Ascending aorta (tissue), 2 donors: ENCODE measurements around the gene GHRL. TPM values are rescaled to one million over a fixed set of nuclear protein-coding genes. Genes with fewer than 3 reads are reported as not detected.

Source experiments
- DNase-seq, 2 donors: peaks; one replicate each; pipeline ENCODE4 v3.0.0-alpha.2; 2019; ENCODE audit warnings: low spot score in 2 of 2
- H3K27ac ChIP-seq, 2 donors: fragments of 200-600 bp; sonication (generic); one replicate each; pipeline ENCODE4 v1.5.1; 2016 to 2017; ENCODE audit warnings: mild to moderate bottlenecking in 1 of 2
- H3K27me3 ChIP-seq: fragments of 200-600 bp; sonication (generic); one replicate; pipeline ENCODE4 v1.5.1; 2017
- H3K36me3 ChIP-seq, 2 donors: fragments of 200-600 bp; sonication (generic); one replicate each; pipeline ENCODE4 v1.5.1; 2016
- H3K4me1 ChIP-seq, 2 donors: fragments of 200-600 bp; sonication (generic); one replicate each; pipeline ENCODE4 v1.5.1; 2016 to 2017; ENCODE audit warnings: mild to moderate bottlenecking in 1 of 2
- H3K4me3 ChIP-seq, 2 donors: fragments of 200-600 bp; sonication (generic); one replicate each; pipeline ENCODE4 v1.5.1; 2016 to 2017; ENCODE audit warnings: mild to moderate bottlenecking in 1 of 2
- H3K9me3 ChIP-seq, 2 donors: fragments of 200-600 bp; sonication (generic); one replicate each; pipeline ENCODE4 v1.5.1; 2016
- intact Hi-C: fragments of 100-400 bp; cut with DNase I; formaldehyde crosslinking; loops from one replicate; pipeline ENCODE4 v1.15.1; 2023
- total RNA-seq: library from RNA; depleted of rRNA; stranded (reverse); fragments of >200 nt; gene quantifications from one replicate; pipeline ENCODE4 v1.1.0, GENCODE V29; 2016
- TF ChIP-seq, protein P1 (sequence below), 3 experiments: fragments of 200-600 bp in 2 of 3; fragments of 450-650 bp in 1 of 3; sonication (generic) in 2 of 3; IDR thresholded peaks; one replicate each; pipeline ENCODE4 v1.5.1; 2016 to 2019; ENCODE audit warnings: antibody characterized with exemption in 3 of 3, mild to moderate bottlenecking in 1 of 3, moderate library complexity in 1 of 3

Gene GHRL
- total RNA-seq, 1 donor from 2014 or later: not detected

DNA sequence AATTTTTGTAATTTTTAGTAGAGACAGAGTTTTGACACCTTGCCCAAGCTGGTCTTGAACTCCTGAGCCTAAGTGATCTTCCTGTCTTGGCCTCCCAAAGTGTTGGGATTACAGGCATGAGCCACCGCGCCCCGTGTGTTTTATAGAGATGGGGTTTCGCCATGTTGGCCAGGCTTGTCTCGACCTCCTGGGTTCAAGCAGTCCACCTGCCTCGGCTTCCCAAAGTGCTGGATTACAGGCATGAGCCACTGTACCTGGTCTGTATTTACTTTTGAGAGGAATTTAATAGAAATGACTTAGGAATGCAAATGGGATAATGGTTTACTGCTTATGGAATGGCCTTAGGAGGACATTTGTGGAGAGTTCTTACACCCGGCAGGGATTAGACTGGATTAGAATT is 33.7 kb downstream of the GHRL start:
- DNase-seq: no peak
- H3K36me3 ChIP-seq: peaks cover 25 to 52% of the 10 kb centered on the region in 2 donors
- H3K9me3 ChIP-seq: no peaks in the 10 kb centered on the region

DNA sequence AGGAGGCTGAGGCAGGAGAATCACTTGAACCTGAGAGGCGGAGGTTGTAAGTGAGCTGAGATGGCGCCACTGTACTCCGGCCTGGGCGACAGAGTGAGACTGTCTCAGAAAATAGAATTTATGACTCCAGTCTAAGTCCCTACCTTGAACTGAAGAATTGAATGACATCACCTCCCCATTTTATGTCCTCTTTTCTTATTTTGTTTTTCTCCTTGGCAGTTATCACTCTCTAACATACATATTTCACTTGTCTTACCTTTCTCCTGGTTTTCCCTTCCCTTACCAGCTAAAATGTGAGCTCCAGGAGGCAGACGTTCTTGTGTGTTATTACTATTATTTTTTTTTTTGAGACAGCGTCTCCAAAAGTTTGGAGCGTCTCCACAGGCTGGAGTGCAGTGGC is 36.9 kb downstream of the GHRL start:
- intact Hi-C loops: no loop called here
- Histone ChIP-seq H3K4me3 (no peak overlapping the region), H3K4me1 (peaks cover 0 to 7% of the 10 kb centered on the region in 2 donors), H3K9me3 (no peaks in the 10 kb centered on the region), H3K27me3 (no peaks in the 10 kb centered on the region), H3K36me3 (peaks cover 13 to 51% of the 10 kb centered on the region in 2 donors), H3K27ac (no peak overlapping the region)
- TF ChIP-seq, protein P1, sequence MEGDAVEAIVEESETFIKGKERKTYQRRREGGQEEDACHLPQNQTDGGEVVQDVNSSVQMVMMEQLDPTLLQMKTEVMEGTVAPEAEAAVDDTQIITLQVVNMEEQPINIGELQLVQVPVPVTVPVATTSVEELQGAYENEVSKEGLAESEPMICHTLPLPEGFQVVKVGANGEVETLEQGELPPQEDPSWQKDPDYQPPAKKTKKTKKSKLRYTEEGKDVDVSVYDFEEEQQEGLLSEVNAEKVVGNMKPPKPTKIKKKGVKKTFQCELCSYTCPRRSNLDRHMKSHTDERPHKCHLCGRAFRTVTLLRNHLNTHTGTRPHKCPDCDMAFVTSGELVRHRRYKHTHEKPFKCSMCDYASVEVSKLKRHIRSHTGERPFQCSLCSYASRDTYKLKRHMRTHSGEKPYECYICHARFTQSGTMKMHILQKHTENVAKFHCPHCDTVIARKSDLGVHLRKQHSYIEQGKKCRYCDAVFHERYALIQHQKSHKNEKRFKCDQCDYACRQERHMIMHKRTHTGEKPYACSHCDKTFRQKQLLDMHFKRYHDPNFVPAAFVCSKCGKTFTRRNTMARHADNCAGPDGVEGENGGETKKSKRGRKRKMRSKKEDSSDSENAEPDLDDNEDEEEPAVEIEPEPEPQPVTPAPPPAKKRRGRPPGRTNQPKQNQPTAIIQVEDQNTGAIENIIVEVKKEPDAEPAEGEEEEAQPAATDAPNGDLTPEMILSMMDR (IDR thresholded peaks at IDR 0.05): no peak
- no peak for DNase-seq

More for the DNA sequence above, 33.7 kb downstream of the GHRL start:
- H3K4me3 ChIP-seq: no peak overlapping the region
- intact Hi-C loops: no loop called here
- H3K4me1 ChIP-seq: no peaks in the 10 kb centered on the region
- TF ChIP-seq, protein P1 (IDR thresholded peaks at IDR 0.05): no peak
- H3K27me3 ChIP-seq: no peaks in the 10 kb centered on the region
- no peak overlapping the region for H3K27ac ChIP-seq

DNA sequence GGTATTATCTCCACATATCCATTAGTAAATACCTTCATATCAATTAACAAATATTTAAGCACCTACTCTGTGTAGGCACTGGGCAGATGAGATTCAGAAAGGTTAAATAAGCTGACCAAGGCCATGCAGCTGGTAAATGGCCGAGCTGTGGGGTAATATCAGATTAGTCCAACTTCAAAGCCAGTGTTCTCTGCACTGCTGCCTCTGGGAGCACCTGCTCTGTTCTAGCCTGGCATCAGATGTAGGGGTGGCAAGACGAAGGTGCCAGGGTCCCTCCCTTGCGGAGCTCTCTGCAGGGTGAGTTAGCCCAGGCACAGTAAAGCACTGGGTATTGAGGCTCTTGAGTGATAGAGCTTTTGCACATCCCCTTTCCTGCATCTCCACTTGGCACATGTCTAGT is 39.0 kb downstream of the GHRL start:
- DNase-seq: no peak
- H3K27me3 ChIP-seq: no peaks in the 10 kb centered on the region
- H3K27ac ChIP-seq: no peak overlapping the region
- peaks cover 0 to 22% of the 10 kb centered on the region in 2 donors for H3K4me1 ChIP-seq
- no peaks in the 10 kb centered on the region for H3K9me3 ChIP-seq
- intact Hi-C loops: no loop called here
- no peak overlapping the region for H3K4me3 ChIP-seq
- H3K36me3 ChIP-seq: peaks cover 6 to 34% of the 10 kb centered on the region in 2 donors
- TF ChIP-seq, protein P1 (IDR thresholded peaks at IDR 0.05): no peak

DNA sequence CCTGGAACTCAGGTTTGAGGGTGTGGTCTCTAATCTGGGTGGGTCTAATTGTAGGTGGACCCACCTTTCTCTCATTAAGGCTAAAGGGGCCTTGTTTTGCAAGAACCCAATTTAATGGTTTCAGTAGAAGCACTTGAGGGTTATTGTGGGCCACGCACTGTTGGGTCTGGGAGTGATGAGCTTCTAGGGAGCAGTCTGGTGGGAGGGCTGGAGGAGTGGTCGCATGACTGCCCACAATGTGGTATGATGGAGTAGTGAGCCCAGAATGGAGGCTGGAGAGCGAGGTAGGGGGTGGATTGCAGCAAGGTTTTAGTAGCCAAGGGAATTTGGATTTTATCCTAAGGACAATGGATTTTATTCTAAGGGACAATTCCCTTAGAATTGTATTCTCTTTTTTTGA is 41.7 kb downstream of the GHRL start:
- DNase-seq: no peak
- TF ChIP-seq, protein P1 (IDR thresholded peaks at IDR 0.05): no peak
- peaks cover under 1 to 25% of the 10 kb centered on the region in 2 donors for H3K36me3 ChIP-seq
- H3K27me3 ChIP-seq: no peaks in the 10 kb centered on the region
- H3K27ac ChIP-seq: no peak overlapping the region
- peaks cover 0 to 2% of the 10 kb centered on the region in 2 donors for H3K9me3 ChIP-seq
- H3K4me1 ChIP-seq: peaks cover 2 to 25% of the 10 kb centered on the region in 2 donors
- peak overlapping the region; percentile 21 to 98 for H3K4me3 ChIP-seq
- intact Hi-C loops: no loop called here

DNA sequence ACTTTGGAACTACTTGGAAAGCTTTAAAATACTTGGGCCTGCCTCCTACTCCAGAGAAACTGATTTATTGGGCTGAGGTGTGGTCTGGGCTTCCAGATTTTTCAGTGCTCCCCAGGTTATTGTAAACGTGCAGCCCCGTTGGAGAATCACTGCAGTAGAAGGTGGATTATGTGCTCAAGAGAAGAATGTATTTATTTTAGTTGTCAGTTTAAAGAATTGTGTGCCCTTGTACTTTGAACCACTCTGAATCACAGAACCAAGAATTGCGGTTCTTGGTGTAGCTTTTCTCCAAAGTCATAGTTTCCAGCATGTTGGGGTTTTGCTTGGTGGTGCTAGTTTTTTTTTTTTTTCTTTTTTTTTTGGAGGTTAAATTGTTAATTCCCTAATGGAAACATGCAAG is 42.9 kb downstream of the GHRL start:
- TF ChIP-seq, protein P1 (IDR thresholded peaks at IDR 0.05): no peak
- H3K36me3 ChIP-seq: peaks cover 0 to 19% of the 10 kb centered on the region in 2 donors
- peaks cover 0 to 13% of the 10 kb centered on the region in 2 donors for H3K9me3 ChIP-seq
- DNase-seq: no peak
- peaks cover 2 to 25% of the 10 kb centered on the region in 2 donors for H3K4me1 ChIP-seq
- intact Hi-C loops: loop anchor here (2.0 to 10.0 kb wide), 2 partner anchors 71 to 315 kb away; partner anchors contain the start of genes CRELD1 and SEC13
- no peaks in the 10 kb centered on the region for H3K27me3 ChIP-seq
- peak overlapping the region; percentile 86 to 98 for H3K4me3 ChIP-seq
- H3K27ac ChIP-seq: peak overlapping the region in 1 of 2 donors; percentile 88
